Prostate gland (tissue), 2 donors: ENCODE data around the gene PRKRIP1.

ENCODE experiments used
- POLR2A ChIP-seq: fragments of 450-650 bp; IDR thresholded peaks from one replicate; pipeline ENCODE4 v1.6.1; 2016; ENCODE audit warnings: antibody characterized with exemption, mild to moderate bottlenecking
- TF ChIP-seq, protein P1 (sequence below), 4 experiments: fragments of 200-600 bp in 2 of 4; fragments of 450-650 bp in 2 of 4; sonication (generic) in 2 of 4; IDR thresholded peaks; 1 replicate in 3 of 4; 2 replicates in 1 of 4; pipeline ENCODE4 v1.5.1; 2016 to 2019; ENCODE audit warnings: antibody characterized with exemption in 4 of 4, mild to moderate bottlenecking in 2 of 4, moderate library complexity in 2 of 4

DNA sequence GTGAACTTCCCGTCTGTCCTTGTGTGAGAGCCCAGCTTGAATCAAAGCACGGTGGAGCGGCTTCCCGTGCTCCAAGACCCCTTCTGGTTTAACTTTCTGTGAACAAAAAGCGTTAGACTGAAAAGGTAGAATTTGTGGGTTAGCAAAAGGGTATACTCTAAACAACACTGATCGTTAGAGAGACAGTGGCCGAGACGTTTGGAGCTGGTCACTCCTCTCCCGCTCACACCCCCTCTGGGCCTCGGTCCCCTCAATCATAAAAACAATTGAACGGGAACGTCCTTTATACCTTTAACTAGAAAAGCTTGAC, 502 bp downstream of the PRKRIP1 start:
- TF ChIP-seq, protein P1, sequence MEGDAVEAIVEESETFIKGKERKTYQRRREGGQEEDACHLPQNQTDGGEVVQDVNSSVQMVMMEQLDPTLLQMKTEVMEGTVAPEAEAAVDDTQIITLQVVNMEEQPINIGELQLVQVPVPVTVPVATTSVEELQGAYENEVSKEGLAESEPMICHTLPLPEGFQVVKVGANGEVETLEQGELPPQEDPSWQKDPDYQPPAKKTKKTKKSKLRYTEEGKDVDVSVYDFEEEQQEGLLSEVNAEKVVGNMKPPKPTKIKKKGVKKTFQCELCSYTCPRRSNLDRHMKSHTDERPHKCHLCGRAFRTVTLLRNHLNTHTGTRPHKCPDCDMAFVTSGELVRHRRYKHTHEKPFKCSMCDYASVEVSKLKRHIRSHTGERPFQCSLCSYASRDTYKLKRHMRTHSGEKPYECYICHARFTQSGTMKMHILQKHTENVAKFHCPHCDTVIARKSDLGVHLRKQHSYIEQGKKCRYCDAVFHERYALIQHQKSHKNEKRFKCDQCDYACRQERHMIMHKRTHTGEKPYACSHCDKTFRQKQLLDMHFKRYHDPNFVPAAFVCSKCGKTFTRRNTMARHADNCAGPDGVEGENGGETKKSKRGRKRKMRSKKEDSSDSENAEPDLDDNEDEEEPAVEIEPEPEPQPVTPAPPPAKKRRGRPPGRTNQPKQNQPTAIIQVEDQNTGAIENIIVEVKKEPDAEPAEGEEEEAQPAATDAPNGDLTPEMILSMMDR (IDR thresholded peaks at IDR 0.05) = no peak
- no peak for TF ChIP-seq POLR2A
